Psoas muscle (tissue), 8 donors: ENCODE measurements around the gene PARVB. TPM values are rescaled to one million over a fixed set of nuclear protein-coding genes. Genes with fewer than 3 reads are reported as not detected.
A peak's percentile ranks its signal among the peaks of the same experiment; 100 is the strongest.

Experiments
- ATAC-seq, 4 donors: fragments of 200-7000 bp; cut with Tn5 transposase; one replicate each; pipeline ENCODE4 v1.9.1; 2020; ENCODE audit warnings: moderate library complexity in 3 of 4, mild to moderate bottlenecking in 2 of 4
- DNase-seq, 2 donors: peaks; one replicate each; pipeline ENCODE4 v3.0.0-alpha.2; 2020
- H3K27ac ChIP-seq: fragments of 200-600 bp; one replicate; pipeline ENCODE4 v1.8.0; 2022
- H3K27me3 ChIP-seq, 3 donors: fragments of 200-600 bp in 1 of 3; one replicate each; pipeline versions ENCODE4 v1.6.1 to v1.8.0; 2013 to 2022; ENCODE audit warnings: low read length in 2 of 3, mild to moderate bottlenecking in 2 of 3, moderate library complexity in 1 of 3; ENCODE audit not compliant: insufficient read depth in 3 of 3
- H3K36me3 ChIP-seq, 2 donors: fragments of 200-600 bp in 1 of 2; one replicate each; pipeline versions ENCODE4 v1.6.1 to v1.8.0; 2013 to 2022; ENCODE audit warnings: low read depth in 1 of 2, mild to moderate bottlenecking in 1 of 2, moderate library complexity in 1 of 2; ENCODE audit not compliant: insufficient read depth in 1 of 2
- H3K4me1 ChIP-seq: fragments of 200-600 bp; one replicate; pipeline ENCODE4 v1.8.0; 2022
- H3K4me3 ChIP-seq: fragments of 200-600 bp; one replicate; pipeline ENCODE4 v1.8.0; 2022; ENCODE audit warnings: mild to moderate bottlenecking
- H3K9me3 ChIP-seq: fragments of 200-600 bp; one replicate; pipeline ENCODE4 v1.8.0; 2022
- WGBS, 3 donors: extraction: QIAGEN DNeasy Blood & Tissue Kit; methylation state at CpG; one replicate each; pipeline versions ENCODE4 v1.1.6 to v1.1.7; 2013; 5-methylcytosine and 5-hydroxymethylcytosine counted together
- intact Hi-C, 2 donors: fragments of 100-400 bp; cut with DNase I; formaldehyde crosslinking; loops; one replicate each; pipeline versions ENCODE4 v1.11.0 to v1.14.2; 2022
- polyA plus RNA-seq, 3 donors: library from polyadenylated mRNA; stranded (reverse); fragments of 200-250 nt; gene quantifications; one replicate each; pipeline ENCODE4 v1.2.3, GENCODE V29; 2013
- total RNA-seq, 4 donors: library from RNA; stranded (reverse); fragmentation: NEBNext Ultra II Directional in 2 of 4; extraction: Animal tissue kit (Norgen Biotek cat#: 25700) in 2 of 4; gene quantifications; one replicate each; pipeline versions ENCODE4 v1.2.1 to v1.2.4, GENCODE V29; 2021 to 2023
- TF ChIP-seq, protein P1 (sequence below): fragments of 200-600 bp; IDR thresholded peaks from one replicate; pipeline ENCODE4 v1.8.0; 2022; ENCODE audit warnings: antibody characterized with exemption
- donor health status: healthy with polysubstance abuse.
- donor health status: DM: no; HTN: no; CAD: no; lungs with moderate emphysema.
- donor health status: Bipolar disorder and iron deficiency.
- donor health status: healthy.
- donor health status: DM: yes; HTN: yes; CAD: no.
- donor health status: DM: no; HTN: no; CAD: no.
- donor health status: DM: no; HTN: no; CAD: no.
- donor health status: DM: yes; HTN: yes; CAD: no.

Gene PARVB
- total and polyA plus RNA-seq, 7 donors: 84.5 to 172 (median 103) TPM

DNA sequence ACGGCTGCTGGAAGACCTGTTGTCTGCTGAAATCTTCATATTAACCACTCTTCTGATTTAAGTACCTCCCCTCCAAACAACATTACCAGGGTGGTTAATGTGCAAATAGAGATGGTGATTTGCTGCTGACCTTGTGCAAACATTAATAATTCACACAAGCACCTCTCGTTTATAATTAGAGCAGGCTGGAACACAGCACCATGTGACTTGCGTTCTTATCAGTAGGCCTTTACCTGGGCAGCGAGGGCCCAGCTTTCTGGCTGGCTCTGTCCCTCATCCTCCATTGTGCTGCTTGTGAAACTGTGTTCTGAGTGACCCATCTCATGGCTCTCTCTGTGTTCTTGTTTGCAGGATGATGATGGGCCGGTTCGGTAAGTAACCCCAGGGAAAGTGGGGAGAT, 115.7 kb downstream of the PARVB start:
- WGBS, 3 donors: 95 to 96% (median 96%) methylated on average over 6 of the region's 6 CpGs
- no peaks in the 10 kb centered on the region for H3K4me1 ChIP-seq
- no peak overlapping the region for H3K27ac ChIP-seq
- intact Hi-C loops: no loop called here
- peak in 1 of 2 donors; percentile 1 for DNase-seq
- ATAC-seq: no peak
- H3K27me3 ChIP-seq: no peaks in the 10 kb centered on the region
- TF ChIP-seq, protein P1, sequence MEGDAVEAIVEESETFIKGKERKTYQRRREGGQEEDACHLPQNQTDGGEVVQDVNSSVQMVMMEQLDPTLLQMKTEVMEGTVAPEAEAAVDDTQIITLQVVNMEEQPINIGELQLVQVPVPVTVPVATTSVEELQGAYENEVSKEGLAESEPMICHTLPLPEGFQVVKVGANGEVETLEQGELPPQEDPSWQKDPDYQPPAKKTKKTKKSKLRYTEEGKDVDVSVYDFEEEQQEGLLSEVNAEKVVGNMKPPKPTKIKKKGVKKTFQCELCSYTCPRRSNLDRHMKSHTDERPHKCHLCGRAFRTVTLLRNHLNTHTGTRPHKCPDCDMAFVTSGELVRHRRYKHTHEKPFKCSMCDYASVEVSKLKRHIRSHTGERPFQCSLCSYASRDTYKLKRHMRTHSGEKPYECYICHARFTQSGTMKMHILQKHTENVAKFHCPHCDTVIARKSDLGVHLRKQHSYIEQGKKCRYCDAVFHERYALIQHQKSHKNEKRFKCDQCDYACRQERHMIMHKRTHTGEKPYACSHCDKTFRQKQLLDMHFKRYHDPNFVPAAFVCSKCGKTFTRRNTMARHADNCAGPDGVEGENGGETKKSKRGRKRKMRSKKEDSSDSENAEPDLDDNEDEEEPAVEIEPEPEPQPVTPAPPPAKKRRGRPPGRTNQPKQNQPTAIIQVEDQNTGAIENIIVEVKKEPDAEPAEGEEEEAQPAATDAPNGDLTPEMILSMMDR: no peak
- H3K36me3 ChIP-seq: peaks cover 8 to 91% of the 10 kb centered on the region in 2 donors
- H3K9me3 ChIP-seq: peaks cover 8% of the 10 kb centered on the region
- no peak overlapping the region for H3K4me3 ChIP-seq

DNA sequence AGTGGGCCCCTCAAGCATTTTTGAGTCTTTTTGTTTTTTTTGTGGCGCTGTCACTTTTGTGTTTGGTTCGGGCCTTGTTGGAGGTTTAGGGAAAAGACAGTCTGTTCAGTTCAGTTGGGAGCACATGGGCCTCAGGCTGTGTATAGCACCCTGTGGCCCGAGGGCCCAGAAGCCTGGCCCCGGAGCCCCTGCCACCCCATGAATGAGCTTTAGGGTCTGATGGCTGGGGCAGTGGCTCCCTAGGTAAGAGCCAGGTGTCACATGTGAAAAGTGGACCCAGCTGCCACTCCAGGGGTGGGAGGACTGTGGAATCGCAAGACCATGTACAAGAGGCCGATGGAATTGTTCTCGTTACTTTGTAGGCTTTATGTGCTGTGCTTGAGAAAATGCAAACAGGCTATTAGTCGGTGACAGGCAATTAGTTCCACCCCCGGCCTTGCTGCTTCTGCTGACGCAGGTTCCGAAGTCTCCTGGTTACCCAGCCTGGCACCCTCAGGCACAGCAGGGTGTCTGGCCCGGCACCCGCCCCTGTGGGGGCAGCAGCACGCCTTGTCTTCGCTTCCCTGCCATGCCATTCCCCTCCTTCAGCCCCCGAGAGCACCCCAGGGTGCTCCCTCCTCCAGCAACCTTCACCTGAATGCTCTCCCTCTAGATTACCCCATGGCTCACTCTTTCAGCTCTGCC, 118.5 kb downstream of the PARVB start:
- DNase-seq: no peak
- intact Hi-C loops: no loop called here
- TF ChIP-seq, protein P1: no peak
- H3K27me3 ChIP-seq: no peaks in the 10 kb centered on the region
- WGBS, 3 donors: 86 to 90% (median 88%) methylated on average over 16 of the region's 16 CpGs
- no peaks in the 10 kb centered on the region for H3K9me3 ChIP-seq
- peaks cover 3 to 63% of the 10 kb centered on the region in 2 donors for H3K36me3 ChIP-seq
- no peak overlapping the region for H3K4me3 ChIP-seq
- no peaks in the 10 kb centered on the region for H3K4me1 ChIP-seq
- ATAC-seq: no peak
- no peak overlapping the region for H3K27ac ChIP-seq

DNA sequence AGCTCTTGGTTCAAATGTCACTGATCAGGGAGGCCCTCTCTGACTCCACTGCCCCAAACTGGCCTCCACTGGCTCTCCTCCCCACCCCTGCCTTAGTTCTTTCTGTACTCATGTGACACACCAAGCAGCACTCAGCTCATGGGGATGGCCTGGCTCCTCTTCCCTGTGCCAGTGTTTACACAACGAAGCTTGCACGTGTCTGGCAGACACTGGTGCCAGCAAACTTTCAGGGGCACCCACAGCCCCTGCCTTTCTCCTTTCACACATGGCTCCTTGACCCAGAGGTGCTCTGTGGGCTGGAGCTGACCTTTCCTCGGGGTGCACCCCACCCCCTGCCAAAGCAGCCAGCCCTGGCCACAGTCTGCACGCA, 119.0 kb downstream of the PARVB start:
- peak in 1 of 4 donors; percentile 22 for ATAC-seq
- Histone ChIP-seq H3K4me1 (no peaks in the 10 kb centered on the region), H3K9me3 (no peaks in the 10 kb centered on the region), H3K27me3 (no peaks in the 10 kb centered on the region), H3K36me3 (peaks cover 3 to 62% of the 10 kb centered on the region in 2 donors), H3K4me3 (no peak overlapping the region), H3K27ac (no peak overlapping the region)
- TF ChIP-seq, protein P1: no peak
- intact Hi-C loops: no loop called here
- WGBS, 3 donors: 52 to 58% (median 57%) methylated on average over 4 of the region's 4 CpGs
- no peak for DNase-seq

DNA sequence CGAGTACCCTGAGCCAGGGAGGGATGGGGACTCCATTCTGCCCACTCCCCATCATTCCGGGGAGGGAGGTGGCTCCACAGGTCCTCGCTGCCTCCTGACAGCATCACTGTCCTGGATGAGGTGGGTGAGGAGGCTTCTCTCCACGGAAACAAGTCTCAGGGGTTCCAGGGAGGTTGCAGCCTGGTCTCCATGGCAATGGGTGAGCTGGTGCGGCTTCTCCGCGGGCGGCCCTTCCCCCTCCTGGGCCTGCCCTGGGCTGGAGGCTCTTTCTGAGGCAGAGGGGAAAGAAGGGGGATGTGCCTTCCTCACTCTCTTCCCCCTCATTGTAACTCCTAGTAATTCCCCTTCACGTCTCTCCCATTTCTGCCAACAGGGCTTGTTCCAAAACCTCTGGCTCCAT, 119.5 kb downstream of the PARVB start:
- intact Hi-C loops: no loop called here
- TF ChIP-seq, protein P1: no peak
- Histone ChIP-seq H3K4me1 (no peaks in the 10 kb centered on the region), H3K27me3 (no peaks in the 10 kb centered on the region), H3K4me3 (no peak overlapping the region), H3K27ac (no peak overlapping the region), H3K36me3 (peaks cover 3 to 59% of the 10 kb centered on the region in 2 donors), H3K9me3 (no peaks in the 10 kb centered on the region)
- ATAC-seq (no peak), DNase-seq (no peak)
- 69 to 80% (median 69%) methylated on average over 9 of the region's 9 CpGs for WGBS, 3 donors
